Stromal cell of bone marrow (primary cell): ENCODE measurements around the gene EXOC3L1.

Experiments
- DNase-seq: peaks from one replicate; pipeline ENCODE4 v3.0.0-alpha.2; 2012; ENCODE audit warnings: low read depth

EXOC3L1 gene

GRCh38 chr16:67162506-67163163, 27.3 kb downstream of the EXOC3L1 start:
- DNase-seq = no peak

GRCh38 chr16:67161595-67162058, 28.3 kb downstream of the EXOC3L1 start:
- no peak for DNase-seq

- DNase-seq = no peak
Measured at GRCh38 chr16:67158637-67159600, 31.0 kb downstream of the EXOC3L1 start.

- DNase-seq = no peak
Measured at GRCh38 chr16:67157892-67158635, 31.9 kb downstream of the EXOC3L1 start.

GRCh38 chr16:67157106-67157748, 32.7 kb downstream of the EXOC3L1 start:
- DNase-seq = no peak

GRCh38 chr16:67156143-67156844, 33.6 kb downstream of the EXOC3L1 start:
- DNase-seq = no peak

- DNase-seq = no peak
Measured at GRCh38 chr16:67155295-67156142, 34.4 kb downstream of the EXOC3L1 start.

- no peak for DNase-seq
Measured at GRCh38 chr16:67154578-67155294, 35.2 kb downstream of the EXOC3L1 start.

- DNase-seq = no peak
Measured at GRCh38 chr16:67151431-67152097, 38.4 kb downstream of the EXOC3L1 start.

- peak; percentile 59 for DNase-seq
Measured at GRCh38 chr16:67150833-67151396, 39.0 kb downstream of the EXOC3L1 start, which contains the start of gene B3GNT9. Gene B3GNT9, minus strand, starts transcription at chr16:67150998. Its CDS starts 513 bp downstream, at chr16:67150485.

- no peak for DNase-seq
Measured at GRCh38 chr16:67150047-67150832, 39.7 kb downstream of the EXOC3L1 start.

GRCh38 chr16:67149276-67150046, 40.5 kb downstream of the EXOC3L1 start:
- no peak for DNase-seq

GRCh38 chr16:67148656-67149275, 41.2 kb downstream of the EXOC3L1 start:
- no peak for DNase-seq

GRCh38 chr16:67148221-67148620, 41.7 kb downstream of the EXOC3L1 start:
- no peak for DNase-seq

GRCh38 chr16:67147437-67148140, 42.3 kb downstream of the EXOC3L1 start:
- no peak for DNase-seq
